Inflammatory macrophage (primary cell): ENCODE data around the gene CD58.
A peak's percentile ranks its signal among the peaks of the same experiment; 100 is the strongest.
"Not testable (repeated sequence)": the region's sequence is repeated elsewhere in the genome, so short reads cannot be mapped to it uniquely, and the experiment has no call there.

Experiments
- DNase-seq, 2 donors: peaks; one replicate each; pipeline ENCODE4 v3.0.0-alpha.2; 2020 to 2022

The CD58 gene

DNA sequence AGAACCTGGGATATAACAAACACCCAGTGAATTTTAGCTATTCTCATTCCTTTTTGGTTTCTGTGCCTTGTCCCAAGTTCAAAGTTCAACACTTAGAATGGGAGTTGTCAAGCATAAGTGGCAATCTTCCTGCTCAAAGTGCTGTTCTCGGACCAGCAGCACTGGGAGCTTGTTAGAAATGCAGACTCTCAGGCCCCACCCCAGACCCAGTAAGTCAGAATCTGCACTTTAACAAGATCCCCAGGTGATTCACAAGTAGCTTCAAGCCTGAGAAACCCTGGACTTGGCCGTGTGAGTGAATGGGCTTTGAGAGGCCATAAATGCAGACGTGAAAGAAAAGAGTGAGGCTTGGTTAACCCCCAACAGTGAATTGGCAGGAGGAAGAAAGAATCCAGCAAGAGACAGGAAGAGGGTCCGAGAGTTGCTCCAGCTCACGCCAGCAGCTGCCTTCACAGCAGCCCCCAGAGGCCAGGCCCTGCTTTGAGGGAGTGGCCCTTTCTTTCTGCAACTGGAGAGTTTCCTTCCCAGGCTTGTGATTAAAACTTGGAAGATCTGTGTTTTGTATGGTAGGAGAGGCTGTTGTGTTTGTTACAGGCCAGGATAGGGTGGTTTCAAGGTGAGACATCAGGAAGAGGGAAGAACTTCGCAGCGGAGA lies 21.3 kb upstream of the CD58 start:
- DNase-seq: not testable (repeated sequence)

GRCh38 chr1:116591006-116591950 lies 20.5 kb upstream of the CD58 start:
- DNase-seq: peak in 1 of 2 donors; percentile 51

- DNase-seq: not testable (repeated sequence)
Observed at GRCh38 chr1:116590359-116591005, 19.7 kb upstream of the CD58 start.

- DNase-seq: peak in 1 of 2 donors; percentile 25
Observed at GRCh38 chr1:116589101-116589735, 18.4 kb upstream of the CD58 start.

GRCh38 chr1:116587501-116588227 lies 16.8 kb upstream of the CD58 start:
- peak in 1 of 2 donors; percentile 36 for DNase-seq

- DNase-seq: no peak
Observed at GRCh38 chr1:116586741-116587143, 15.9 kb upstream of the CD58 start.

DNA sequence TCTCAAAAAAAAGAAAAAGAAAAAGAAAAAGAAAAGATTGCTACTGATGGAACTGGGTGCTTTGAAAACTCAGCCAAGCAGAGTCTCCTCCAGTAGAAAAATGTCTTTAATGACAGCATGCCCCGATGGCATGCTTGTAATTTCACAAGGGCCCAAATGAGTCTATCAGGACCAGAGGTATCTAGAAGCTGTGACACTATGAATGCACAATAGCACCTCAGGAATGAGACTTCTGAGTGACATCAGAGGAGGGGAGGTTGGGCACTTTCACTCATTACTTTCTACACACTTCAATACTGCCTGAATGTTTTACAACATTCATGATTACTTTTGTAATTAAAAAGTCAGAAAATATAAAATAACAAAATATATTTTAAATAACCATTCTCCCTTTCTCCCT lies 15.1 kb upstream of the CD58 start:
- no peak for DNase-seq

- no peak for DNase-seq
Observed at GRCh38 chr1:116581323-116581885, 10.6 kb upstream of the CD58 start.

- DNase-seq: no peak
Observed at GRCh38 chr1:116580446-116581322, 9.9 kb upstream of the CD58 start.

DNA sequence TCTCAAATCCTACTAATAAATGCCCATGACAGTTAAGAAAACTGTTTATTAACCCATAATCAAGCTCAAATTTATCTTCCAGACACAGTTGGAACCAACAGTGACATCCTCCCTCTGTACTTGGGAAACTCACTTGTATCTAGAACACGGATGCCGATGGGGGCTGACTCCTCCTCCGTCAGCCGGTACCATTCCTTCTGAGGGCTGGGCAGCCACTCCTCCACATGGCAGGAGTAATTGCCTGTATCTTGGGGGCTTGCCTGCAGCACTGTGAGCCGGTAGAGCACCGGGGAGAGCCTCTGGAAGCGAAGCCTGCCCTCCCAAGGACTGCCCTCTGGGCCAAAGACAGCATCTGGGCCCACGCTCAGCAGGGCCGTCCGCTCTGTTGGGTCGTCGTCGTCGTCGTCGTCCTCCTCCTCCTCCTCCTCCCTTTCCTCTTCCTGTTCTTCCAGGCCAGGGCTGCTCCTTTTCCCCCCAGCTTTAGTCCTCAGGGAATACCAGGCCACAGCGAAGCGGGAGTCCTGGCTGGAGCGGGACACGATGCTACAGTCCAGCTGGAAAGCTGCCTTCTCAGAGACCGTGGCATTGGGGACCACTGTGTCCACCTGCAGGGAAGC lies 8.5 kb upstream of the CD58 start:
- no peak for DNase-seq

DNA sequence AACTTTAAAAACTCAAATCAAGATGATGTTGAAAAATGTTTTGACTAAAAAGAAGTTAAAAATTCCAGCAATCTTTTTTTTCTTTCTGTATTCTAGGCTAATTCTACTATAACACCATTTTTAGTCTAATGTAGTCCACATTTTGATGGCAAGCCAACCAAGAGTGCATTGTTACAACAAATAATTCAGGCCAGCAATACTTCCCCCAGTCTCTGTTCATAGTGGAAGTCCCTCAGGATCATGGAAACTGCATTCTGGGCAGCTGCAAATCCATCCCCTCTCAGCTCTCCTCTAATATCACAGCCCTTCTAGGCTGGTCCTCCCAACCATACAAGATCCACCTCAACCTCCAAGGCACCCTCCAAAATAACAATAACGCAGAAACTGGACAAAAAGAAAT lies 7.8 kb upstream of the CD58 start:
- DNase-seq: no peak

- peak; percentile 32 to 37 for DNase-seq
Observed at GRCh38 chr1:116577759-116578314, 7.0 kb upstream of the CD58 start.

- DNase-seq: peak; percentile 78 to 86
Observed at GRCh38 chr1:116574581-116575291, 3.9 kb upstream of the CD58 start.

GRCh38 chr1:116573431-116574095 lies 2.7 kb upstream of the CD58 start:
- DNase-seq: no peak

GRCh38 chr1:116572771-116573430 lies 2.1 kb upstream of the CD58 start:
- no peak for DNase-seq

- DNase-seq: no peak
Observed at GRCh38 chr1:116572099-116572498, 1.3 kb upstream of the CD58 start.

DNA sequence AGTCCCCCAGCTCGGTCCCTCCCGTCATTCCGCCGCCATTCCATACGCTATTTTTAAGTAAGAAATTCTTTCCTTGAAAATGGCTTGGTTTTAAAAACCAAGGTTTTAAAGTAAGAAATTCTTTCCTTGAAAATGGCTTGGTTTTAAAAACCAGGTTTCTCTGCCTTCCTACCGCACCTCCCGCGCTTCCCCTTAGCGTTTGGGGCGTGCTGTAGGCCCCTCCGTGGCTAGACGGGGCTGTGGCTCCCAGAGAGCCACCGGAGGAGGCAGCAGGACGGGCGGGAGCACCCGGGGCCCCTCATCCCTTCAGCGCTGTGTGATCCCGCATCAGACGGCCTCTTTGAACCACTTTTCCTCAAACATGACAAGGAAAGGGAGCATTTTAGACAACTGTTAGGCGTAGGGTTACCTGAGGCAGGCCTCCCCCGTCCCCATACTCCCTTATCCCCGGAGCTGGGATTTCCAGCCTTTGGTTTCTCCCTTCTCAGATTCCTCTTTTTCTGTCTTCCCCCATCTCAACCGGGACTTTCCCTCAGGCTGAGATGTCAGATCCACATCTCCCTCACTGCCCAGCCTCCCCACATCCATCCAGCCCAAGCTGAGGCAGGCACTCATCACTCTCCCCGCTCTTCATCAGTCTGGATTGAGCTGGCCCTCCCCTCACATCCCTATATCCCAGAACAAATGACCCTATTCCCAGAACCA lies 541 bp upstream of the CD58 start:
- peak; percentile 22 to 50 for DNase-seq
